DND-41 (cell line): ENCODE measurements around the gene CCDC192.

Experiments
- CTCF ChIP-seq: IDR thresholded peaks from 2 replicates; pipeline ENCODE4 v1.5.1; 2012; ENCODE audit warnings: borderline replicate concordance, low read length, moderate library complexity, mild to moderate bottlenecking; ENCODE audit not compliant: poor library complexity, severe bottlenecking; ENCODE audit errors: extremely low read depth
- EZH2 ChIP-seq: IDR thresholded peaks from 3 replicates; pipeline ENCODE4 v1.6.1; 2012; ENCODE audit warnings: borderline replicate concordance, low read depth, mild to moderate bottlenecking, moderate library complexity, low read length, inconsistent platforms; ENCODE audit not compliant: severe bottlenecking

- no peak for TF ChIP-seq CTCF
- no peak for TF ChIP-seq EZH2
Observed at GRCh38 chr5:127762412-127762811, 59.2 kb downstream of the CCDC192 start.
